Thyroid gland (tissue), 4 donors: ENCODE measurements around the gene HACD4. TPM values are rescaled to one million over a fixed set of nuclear protein-coding genes. Genes with fewer than 3 reads are reported as not detected.

Experiments
- DNase-seq, 2 donors: peaks; one replicate each; pipeline ENCODE4 v3.0.0-alpha.2; 2019
- H3K27ac ChIP-seq, 3 donors: fragments of 200-600 bp; sonication (generic); 1 replicate in 2 of 3; 2 replicates in 1 of 3; pipeline ENCODE4 v1.5.1; 2016 to 2019; ENCODE audit warnings: mild to moderate bottlenecking in 1 of 3, moderate library complexity in 1 of 3
- H3K27me3 ChIP-seq: fragments of 200-600 bp; sonication (generic); one replicate; pipeline ENCODE4 v1.5.1; 2019
- H3K36me3 ChIP-seq, 2 donors: fragments of 200-600 bp; sonication (generic); one replicate each; pipeline ENCODE4 v1.5.1; 2016 to 2019
- H3K4me1 ChIP-seq, 2 donors: fragments of 200-600 bp; sonication (generic); one replicate each; pipeline ENCODE4 v1.5.1; 2017 to 2019
- H3K4me3 ChIP-seq, 3 donors: fragments of 200-600 bp; sonication (generic); replicated peaks in 1 of 3; 1 replicate in 2 of 3; 2 replicates in 1 of 3; pipeline ENCODE4 v1.5.1; 2016; ENCODE audit warnings: mild to moderate bottlenecking in 1 of 3
- H3K9me3 ChIP-seq: fragments of 200-600 bp; sonication (generic); one replicate; pipeline ENCODE4 v1.5.1; 2017
- POLR2A ChIP-seq, 2 donors: fragments of 450-650 bp; IDR thresholded peaks; one replicate each; pipeline ENCODE4 v1.6.1; 2017; ENCODE audit warnings: antibody characterized with exemption in 2 of 2, mild to moderate bottlenecking in 2 of 2, moderate library complexity in 1 of 2
- WGBS, 2 donors: methylation state at CpG; one replicate each; pipeline ENCODE4 v1.1.5; 2017; 5-methylcytosine and 5-hydroxymethylcytosine counted together
- intact Hi-C: fragments of 100-400 bp; cut with DNase I; formaldehyde crosslinking; loops from one replicate; pipeline ENCODE4 v1.15.1; 2023
- total RNA-seq, 4 donors: library from RNA; depleted of rRNA; stranded (reverse); fragments of >200 nt; gene quantifications; one replicate each; pipeline ENCODE4 v1.2.3, GENCODE V29; 2016
- TF ChIP-seq, protein P1 (sequence below), 6 experiments: fragments of 200-600 bp in 3 of 6; fragments of 450-650 bp in 3 of 6; sonication (generic) in 3 of 6; IDR thresholded peaks; one replicate each; pipeline ENCODE4 v1.5.1; 2016 to 2019; ENCODE audit warnings: antibody characterized with exemption in 6 of 6, mild to moderate bottlenecking in 2 of 6, inconsistent platforms in 1 of 6, moderate library complexity in 1 of 6

HACD4 gene
- total RNA-seq, 4 donors from 2014 or later: 1.8 to 4.8 (median 3.3) TPM

DNA sequence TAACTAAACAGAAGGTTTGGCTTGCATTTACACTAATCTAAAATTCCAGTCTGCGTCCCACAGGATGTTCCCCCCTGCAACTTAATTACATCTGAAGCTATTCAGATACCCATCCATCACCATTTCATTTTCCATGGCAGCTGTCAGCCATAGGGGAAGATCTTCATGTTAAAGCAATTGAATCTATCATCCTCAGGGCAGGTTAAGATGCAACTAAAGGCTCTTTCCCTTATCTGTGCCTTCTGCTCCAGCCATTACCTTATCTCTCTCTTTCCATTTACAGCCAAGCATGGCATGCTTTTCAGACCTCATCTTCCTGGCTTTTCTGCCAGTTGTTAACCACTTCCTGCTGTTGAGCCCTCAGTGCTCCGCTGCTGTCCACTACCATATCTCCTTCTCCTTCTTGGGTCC lies 15.8 kb upstream of the HACD4 start:
- Histone ChIP-seq H3K9me3 (no peaks in the 10 kb centered on the region), H3K4me3 (no peak overlapping the region), H3K27ac (no peak overlapping the region), H3K4me1 (no peaks in the 10 kb centered on the region), H3K36me3 (no peaks in the 10 kb centered on the region), H3K27me3 (no peaks in the 10 kb centered on the region)
- DNase-seq: no peak
- intact Hi-C loops: no loop called here
- WGBS, 2 donors: 78 to 81% methylated on average over 2 of the region's 2 CpGs
- TF ChIP-seq, protein P1, sequence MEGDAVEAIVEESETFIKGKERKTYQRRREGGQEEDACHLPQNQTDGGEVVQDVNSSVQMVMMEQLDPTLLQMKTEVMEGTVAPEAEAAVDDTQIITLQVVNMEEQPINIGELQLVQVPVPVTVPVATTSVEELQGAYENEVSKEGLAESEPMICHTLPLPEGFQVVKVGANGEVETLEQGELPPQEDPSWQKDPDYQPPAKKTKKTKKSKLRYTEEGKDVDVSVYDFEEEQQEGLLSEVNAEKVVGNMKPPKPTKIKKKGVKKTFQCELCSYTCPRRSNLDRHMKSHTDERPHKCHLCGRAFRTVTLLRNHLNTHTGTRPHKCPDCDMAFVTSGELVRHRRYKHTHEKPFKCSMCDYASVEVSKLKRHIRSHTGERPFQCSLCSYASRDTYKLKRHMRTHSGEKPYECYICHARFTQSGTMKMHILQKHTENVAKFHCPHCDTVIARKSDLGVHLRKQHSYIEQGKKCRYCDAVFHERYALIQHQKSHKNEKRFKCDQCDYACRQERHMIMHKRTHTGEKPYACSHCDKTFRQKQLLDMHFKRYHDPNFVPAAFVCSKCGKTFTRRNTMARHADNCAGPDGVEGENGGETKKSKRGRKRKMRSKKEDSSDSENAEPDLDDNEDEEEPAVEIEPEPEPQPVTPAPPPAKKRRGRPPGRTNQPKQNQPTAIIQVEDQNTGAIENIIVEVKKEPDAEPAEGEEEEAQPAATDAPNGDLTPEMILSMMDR (IDR thresholded peaks at IDR 0.05): no peak
- TF ChIP-seq POLR2A (IDR thresholded peaks at IDR 0.05): no peak

DNA sequence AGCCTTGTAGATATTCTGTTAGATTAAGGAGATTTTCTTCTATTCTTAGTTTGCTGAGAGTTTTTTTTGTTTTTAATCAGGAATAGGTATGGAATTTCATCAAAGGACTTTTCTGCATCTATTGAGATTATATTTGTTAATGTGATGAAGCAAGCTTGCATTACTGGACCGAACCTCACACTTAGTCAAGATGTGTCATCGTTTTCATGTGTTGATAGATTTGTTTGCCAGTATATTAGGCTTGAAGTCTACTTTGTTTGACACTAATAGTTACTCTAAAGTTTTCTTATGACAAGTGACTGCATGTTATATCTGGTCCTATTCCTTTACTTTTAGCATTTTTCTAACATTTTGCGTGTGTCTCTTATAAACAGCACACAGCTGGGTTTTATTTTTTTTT lies 12.4 kb upstream of the HACD4 start:
- Histone ChIP-seq H3K4me1 (no peaks in the 10 kb centered on the region), H3K27me3 (no peaks in the 10 kb centered on the region), H3K4me3 (no peak overlapping the region), H3K9me3 (no peaks in the 10 kb centered on the region), H3K27ac (no peak overlapping the region), H3K36me3 (no peaks in the 10 kb centered on the region)
- no peak for DNase-seq
- TF ChIP-seq, protein P1 (IDR thresholded peaks at IDR 0.05): no peak
- no peak for TF ChIP-seq POLR2A (IDR thresholded peaks at IDR 0.05)
- intact Hi-C loops: no loop called here
- 93 to 96% methylated on average over 3 of the region's 3 CpGs for WGBS, 2 donors

DNA sequence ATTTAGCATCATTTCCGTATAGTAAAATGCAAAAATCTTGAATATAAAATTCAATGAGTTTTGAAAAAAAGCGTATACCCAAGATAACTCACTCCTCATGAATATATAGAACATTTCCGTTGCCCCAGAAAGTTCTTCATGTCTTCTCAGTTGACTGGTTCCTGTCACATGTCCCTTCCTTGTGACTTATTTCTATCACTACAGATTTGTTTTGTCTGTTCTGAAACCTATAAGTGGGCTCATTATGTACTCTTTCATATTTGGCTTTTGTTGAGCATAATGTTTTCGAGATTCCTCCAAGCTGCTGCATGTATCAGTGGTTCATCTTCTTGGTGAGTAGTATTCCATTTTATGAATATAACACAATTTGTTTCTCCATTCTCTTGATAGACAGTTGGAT lies 11.0 kb upstream of the HACD4 start:
- intact Hi-C loops: no loop called here
- Histone ChIP-seq H3K36me3 (no peaks in the 10 kb centered on the region), H3K9me3 (no peaks in the 10 kb centered on the region), H3K27me3 (no peaks in the 10 kb centered on the region), H3K27ac (no peak overlapping the region), H3K4me1 (no peaks in the 10 kb centered on the region), H3K4me3 (no peak overlapping the region)
- WGBS, 2 donors: 90 to 95% methylated on average over 4 of the region's 4 CpGs
- TF ChIP-seq, protein P1 (IDR thresholded peaks at IDR 0.05): no peak
- no peak for TF ChIP-seq POLR2A (IDR thresholded peaks at IDR 0.05)
- no peak for DNase-seq

DNA sequence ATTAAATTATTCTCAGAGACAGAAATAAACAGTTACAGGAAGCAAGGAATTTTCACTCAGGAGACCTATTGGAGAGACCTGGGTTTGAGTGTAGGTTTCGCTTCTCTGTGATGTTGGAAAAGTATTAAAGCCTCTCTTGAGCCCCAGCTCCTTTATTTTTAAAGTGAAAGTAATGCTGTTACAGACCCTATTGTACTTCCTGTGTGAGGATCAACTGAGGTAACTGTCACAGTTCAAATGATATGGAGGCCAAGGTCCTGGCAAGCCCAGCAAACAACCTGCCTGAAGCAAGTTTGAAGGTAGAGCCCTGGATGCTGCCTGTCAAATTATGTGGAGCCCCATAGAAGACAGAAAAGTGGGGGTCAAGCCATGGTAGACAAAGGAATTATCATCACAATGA lies 7.9 kb upstream of the HACD4 start:
- TF ChIP-seq, protein P1 (IDR thresholded peaks at IDR 0.05): no peak
- no peak for TF ChIP-seq POLR2A (IDR thresholded peaks at IDR 0.05)
- Histone ChIP-seq H3K9me3 (no peaks in the 10 kb centered on the region), H3K27me3 (no peaks in the 10 kb centered on the region), H3K36me3 (no peaks in the 10 kb centered on the region), H3K4me3 (no peak overlapping the region), H3K4me1 (no peaks in the 10 kb centered on the region), H3K27ac (no peak overlapping the region)
- DNase-seq: no peak
- intact Hi-C loops: no loop called here
- WGBS, 2 donors: 91 to 96% methylated on average over 1 of the region's 1 CpG

DNA sequence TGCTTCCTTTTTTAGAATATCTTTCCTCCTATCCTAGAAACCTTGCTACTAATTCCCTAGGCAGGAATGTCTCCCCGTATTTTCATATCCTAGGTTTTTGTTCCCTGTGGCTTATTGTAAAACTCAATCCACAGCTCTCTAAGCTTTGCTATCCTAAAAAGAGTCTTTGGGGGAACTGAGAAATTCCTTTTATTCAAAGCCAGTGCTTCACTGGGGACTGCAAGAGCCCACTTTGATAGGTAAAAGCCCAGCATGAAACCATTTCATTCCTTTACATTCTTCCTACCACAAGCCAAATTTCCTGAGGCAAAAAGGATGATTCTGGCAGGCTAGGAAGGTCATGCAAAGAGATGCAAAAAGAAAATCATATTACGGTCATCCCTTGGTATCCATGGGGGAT lies 5.8 kb upstream of the HACD4 start:
- intact Hi-C loops: no loop called here
- H3K27me3 ChIP-seq: no peaks in the 10 kb centered on the region
- H3K4me1 ChIP-seq: no peaks in the 10 kb centered on the region
- no peak for TF ChIP-seq POLR2A (IDR thresholded peaks at IDR 0.05)
- TF ChIP-seq, protein P1 (IDR thresholded peaks at IDR 0.05): no peak
- no peak for DNase-seq
- H3K27ac ChIP-seq: no peak overlapping the region
- H3K4me3 ChIP-seq: no peak overlapping the region
- no peaks in the 10 kb centered on the region for H3K9me3 ChIP-seq
- no peaks in the 10 kb centered on the region for H3K36me3 ChIP-seq
- WGBS, 2 donors: 92 to 96% methylated on average over 2 of the region's 2 CpGs
